Chondrocyte (in vitro differentiated cells): ENCODE measurements around the gene SLIT3. TPM values are rescaled to one million over a fixed set of nuclear protein-coding genes. Genes with fewer than 3 reads are reported as not detected.

Source experiments
- DNase-seq: peaks from one replicate; pipeline ENCODE4 v3.0.0; 2021; ENCODE audit warnings: mixed read lengths, low spot score
- H3K27ac Mint-ChIP-seq: one replicate; pipeline ENCODE4 v1.8.0; 2021; ENCODE audit warnings: mild to moderate bottlenecking, moderate library complexity, mixed read lengths; ENCODE audit not compliant: unreplicated experiment
- H3K27me3 Mint-ChIP-seq: 2 replicates; pipeline ENCODE4 v1.8.0; 2021; ENCODE audit warnings: low read depth, mixed read lengths
- H3K36me3 Mint-ChIP-seq: 2 replicates; pipeline ENCODE4 v1.8.0; 2021; ENCODE audit warnings: low read depth, mixed read lengths
- H3K4me1 Mint-ChIP-seq: 2 replicates; pipeline ENCODE4 v1.8.0; 2021; ENCODE audit warnings: low read depth, mild to moderate bottlenecking, mixed read lengths
- H3K4me3 Mint-ChIP-seq: one replicate; pipeline ENCODE4 v1.8.0; 2021; ENCODE audit warnings: mild to moderate bottlenecking, moderate library complexity, mixed read lengths; ENCODE audit not compliant: unreplicated experiment
- H3K9me3 Mint-ChIP-seq: 2 replicates; pipeline ENCODE4 v1.8.0; 2021; ENCODE audit warnings: low read depth, mixed read lengths
- CTCF ChIP-seq: fragments of 200-600 bp; sonication (generic); IDR thresholded peaks from 2 replicates; pipeline ENCODE4 v1.5.0; 2021; ENCODE audit warnings: antibody characterized with exemption, mild to moderate bottlenecking, moderate library complexity
- total RNA-seq: library from RNA; stranded (reverse); gene quantifications from 3 replicates; pipeline ENCODE4 v1.2.1, GENCODE V29; 2021

SLIT3 gene
- total RNA-seq, 1 donor from 2014 or later: 116 TPM

GRCh38 chr5:169289520-169289919 is 11.4 kb downstream of the SLIT3 start:
- Mint-ChIP-seq H3K9me3 (peaks cover 7% of the 10 kb centered on the region), H3K4me3 (no peak overlapping the region), H3K27me3 (no peaks in the 10 kb centered on the region), H3K27ac (no peak overlapping the region), H3K4me1 (peaks cover 24% of the 10 kb centered on the region), H3K36me3 (peaks cover 2% of the 10 kb centered on the region)
- no peak for DNase-seq
- TF ChIP-seq CTCF: peak; percentile 28

- H3K36me3 Mint-ChIP-seq: peaks cover 2% of the 10 kb centered on the region
- H3K27me3 Mint-ChIP-seq: no peaks in the 10 kb centered on the region
- no peak overlapping the region for H3K4me3 Mint-ChIP-seq
- TF ChIP-seq CTCF: no peak
- H3K27ac Mint-ChIP-seq: no peak overlapping the region
- DNase-seq: no peak
- peaks cover 7% of the 10 kb centered on the region for H3K9me3 Mint-ChIP-seq
- H3K4me1 Mint-ChIP-seq: peaks cover 24% of the 10 kb centered on the region
Measured at GRCh38 chr5:169288066-169288930, 12.6 kb downstream of the SLIT3 start.

GRCh38 chr5:169287529-169287928 is 13.4 kb downstream of the SLIT3 start:
- TF ChIP-seq CTCF: no peak
- H3K27me3 Mint-ChIP-seq: no peaks in the 10 kb centered on the region
- no peak overlapping the region for H3K27ac Mint-ChIP-seq
- peaks cover 7% of the 10 kb centered on the region for H3K9me3 Mint-ChIP-seq
- H3K36me3 Mint-ChIP-seq: peaks cover 5% of the 10 kb centered on the region
- no peak overlapping the region for H3K4me3 Mint-ChIP-seq
- no peak for DNase-seq
- peaks cover 25% of the 10 kb centered on the region for H3K4me1 Mint-ChIP-seq

- Mint-ChIP-seq H3K9me3 (peaks cover 7% of the 10 kb centered on the region), H3K4me1 (peaks cover 32% of the 10 kb centered on the region), H3K27me3 (no peaks in the 10 kb centered on the region), H3K4me3 (no peak overlapping the region), H3K36me3 (peaks cover 5% of the 10 kb centered on the region), H3K27ac (no peak overlapping the region)
- TF ChIP-seq CTCF: no peak
- no peak for DNase-seq
Measured at GRCh38 chr5:169286572-169287300, 14.2 kb downstream of the SLIT3 start.

DNA sequence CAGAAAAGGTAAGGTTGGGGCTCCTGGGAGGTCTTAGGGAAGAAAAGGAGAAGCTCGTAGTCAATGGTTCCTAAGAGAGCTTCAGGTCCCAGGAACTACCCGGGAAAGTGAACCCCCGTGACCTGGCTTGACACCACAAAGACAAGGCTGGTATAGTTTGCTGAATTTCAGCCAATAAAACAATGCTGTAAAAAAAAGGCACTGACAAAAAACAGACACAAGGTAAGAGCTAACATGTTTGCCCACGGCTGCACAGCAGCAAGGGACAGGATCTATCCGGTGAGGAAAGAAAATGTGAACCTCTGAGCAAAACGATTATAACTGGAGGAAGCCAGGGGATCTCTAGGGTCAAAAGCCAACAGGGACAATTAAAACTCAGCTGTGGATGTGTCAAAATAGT is 17.1 kb downstream of the SLIT3 start:
- TF ChIP-seq CTCF: no peak
- Mint-ChIP-seq H3K27ac (no peak overlapping the region), H3K27me3 (no peaks in the 10 kb centered on the region), H3K36me3 (peaks cover 10% of the 10 kb centered on the region), H3K9me3 (peaks cover 7% of the 10 kb centered on the region), H3K4me3 (no peak overlapping the region), H3K4me1 (peaks cover 25% of the 10 kb centered on the region)
- DNase-seq: no peak
